NCI-H526 (cell line): ENCODE data around the gene HSPA1B.
"Not testable (repeated sequence)": the region's sequence is repeated elsewhere in the genome, so short reads cannot be mapped to it uniquely, and the experiment has no call there.

Source experiments
- DNase-seq, 2 experiments: peaks; one replicate each; lab custom pipeline; 2025; lab: John Stamatoyannopoulos, UW

Gene HSPA1B

GRCh38 chr6:31827286-31828079 lies at the start of gene HSPA1B:
Gene HSPA1B (plus strand): TSS chr6:31827738. CDS start chr6:31827951, 213 bp downstream.
- DNase-seq = peak; percentile 99

- no peak for DNase-seq
Observed at GRCh38 chr6:31778193-31778592, 49.3 kb upstream of the HSPA1B start.

DNA sequence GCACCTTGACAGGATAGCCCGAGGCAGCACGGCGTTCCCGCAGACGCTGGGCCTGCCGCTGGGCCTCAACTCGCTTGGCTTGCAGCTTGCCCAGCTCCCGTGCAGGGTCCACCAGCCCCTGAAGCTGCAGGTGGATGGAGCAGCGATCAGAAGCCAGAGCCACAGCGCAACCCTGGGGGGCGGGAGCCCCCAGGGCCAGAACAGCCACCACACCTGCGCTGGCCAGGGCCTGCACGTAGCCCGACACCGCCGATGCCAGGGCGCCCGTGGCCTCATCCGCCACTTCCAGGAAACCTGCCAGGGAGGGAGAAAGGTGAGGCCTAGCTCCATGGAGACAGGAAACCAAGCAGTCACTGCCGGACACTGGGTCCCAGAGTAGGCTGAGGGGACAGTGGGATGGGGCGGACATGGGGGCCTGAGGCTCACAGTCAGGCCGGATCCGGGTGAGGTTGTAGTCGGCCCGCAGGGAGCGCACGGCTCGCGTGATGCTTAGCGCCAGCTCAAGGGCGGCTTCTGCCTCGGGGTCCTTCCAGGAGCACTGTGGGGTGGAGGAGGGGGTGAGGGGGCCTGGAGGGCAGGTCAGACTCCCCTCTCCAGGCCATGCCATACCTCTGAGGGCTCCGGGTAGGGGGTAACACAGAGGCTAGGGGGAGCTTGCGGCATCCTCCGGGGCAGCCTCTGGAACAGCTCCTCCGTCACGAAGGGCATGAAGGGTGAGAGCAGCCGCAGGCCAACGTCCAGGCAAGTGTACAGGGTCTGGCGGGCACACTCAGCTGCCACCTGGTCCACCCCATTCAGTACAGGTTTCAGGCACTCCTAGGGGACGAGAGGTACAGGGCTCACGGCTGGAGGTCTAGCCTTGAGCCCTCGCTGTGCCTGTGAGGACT lies 48.3 kb upstream of the HSPA1B start:
- DNase-seq = no peak

DNA sequence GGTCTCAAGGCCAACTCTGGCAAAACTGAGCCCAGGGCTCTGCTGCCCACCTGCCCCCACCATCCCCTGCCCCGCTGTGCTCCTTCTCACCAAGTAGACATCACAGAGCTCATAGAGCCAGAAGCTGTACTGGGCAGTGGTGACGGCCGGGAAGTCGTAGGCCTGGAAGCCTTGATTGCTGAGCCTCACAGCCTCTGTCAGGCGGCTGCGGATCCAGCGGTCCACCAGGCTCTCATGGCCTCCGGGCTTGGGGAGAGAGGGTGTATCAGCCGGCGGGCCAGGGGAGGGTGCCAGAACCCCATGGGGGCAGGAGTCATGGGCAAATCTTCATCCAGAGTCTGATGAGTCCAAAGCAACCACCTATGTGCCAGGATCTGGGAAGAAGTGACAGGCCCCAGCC lies 47.6 kb upstream of the HSPA1B start:
- no peak for DNase-seq

- DNase-seq = no peak
Observed at GRCh38 chr6:31780507-31781243, 46.9 kb upstream of the HSPA1B start.

DNA sequence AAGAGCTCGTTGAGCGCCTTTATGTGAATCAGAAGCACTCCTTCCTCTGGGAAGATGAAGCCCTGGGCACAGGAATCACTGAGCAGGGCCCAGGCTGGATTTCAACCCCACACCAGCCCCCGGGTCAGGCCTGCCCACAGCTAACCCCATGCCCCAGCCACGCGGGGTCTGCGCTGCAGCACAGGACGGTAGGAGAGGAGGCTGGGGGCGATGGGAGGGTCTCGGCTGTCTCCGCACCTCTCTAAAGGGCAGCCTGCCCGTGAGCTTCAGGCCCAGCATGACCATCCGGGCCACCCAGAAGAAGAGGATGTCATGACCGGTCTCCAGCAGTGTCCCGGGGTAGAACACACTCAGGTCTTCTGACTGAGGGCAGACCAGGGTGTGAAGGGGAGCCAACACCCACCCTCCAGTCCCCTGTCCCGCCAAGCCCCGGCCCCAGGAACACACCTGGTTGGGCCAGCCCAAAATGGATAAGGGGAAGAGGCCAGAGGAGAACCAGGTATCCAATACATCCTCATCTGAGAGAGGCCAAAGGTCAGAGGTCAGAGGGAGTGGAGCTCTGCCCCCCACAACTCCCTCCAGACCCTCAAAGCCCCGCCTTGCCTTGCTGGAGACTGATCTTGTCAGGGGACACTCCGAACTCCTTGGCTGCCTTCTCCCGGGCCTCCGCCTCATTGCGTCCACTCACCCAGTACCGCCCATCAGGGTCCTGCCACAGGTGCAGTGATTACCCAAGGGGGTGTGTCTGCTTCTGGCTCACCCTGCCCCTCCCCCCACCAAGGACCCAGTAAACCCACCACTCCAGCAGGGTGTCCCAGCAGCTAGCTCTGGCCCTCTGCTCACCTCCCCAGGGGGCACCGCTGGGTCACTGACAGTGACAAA lies 46.1 kb upstream of the HSPA1B start:
- no peak for DNase-seq

DNA sequence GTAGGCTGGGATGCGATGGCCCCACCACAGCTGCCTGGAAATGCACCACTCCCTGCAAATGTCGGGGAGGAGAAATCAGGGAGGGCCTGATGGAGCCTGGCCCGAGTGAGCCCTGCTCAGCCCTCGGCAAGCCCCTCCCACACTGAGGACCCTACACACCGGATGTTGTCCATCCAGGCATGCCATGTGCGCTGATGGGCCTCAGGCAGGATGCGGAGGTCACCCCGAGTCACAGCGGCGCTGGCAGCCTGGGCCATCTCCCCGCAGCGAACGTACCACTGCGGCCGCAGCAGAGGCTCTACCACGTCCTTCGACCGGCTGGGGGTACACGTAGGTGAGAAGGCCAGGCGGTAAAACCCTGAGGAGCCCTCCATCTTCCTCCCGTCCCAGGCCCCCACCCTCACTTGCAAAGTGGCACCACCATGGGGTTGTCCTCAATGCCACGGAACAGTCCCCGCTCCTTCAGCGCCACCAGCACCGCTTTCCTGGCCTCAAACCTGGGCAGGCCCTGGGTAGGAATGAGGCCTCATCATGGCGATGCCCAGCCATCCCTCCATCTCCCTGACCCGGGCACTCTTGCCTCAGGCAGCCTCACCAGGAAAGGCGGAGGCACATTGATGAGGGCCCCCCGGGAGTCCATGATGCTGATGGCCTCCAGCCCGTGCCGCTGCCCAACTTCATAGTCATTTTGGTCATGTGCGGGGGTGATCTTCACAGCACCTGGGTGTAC lies 45.2 kb upstream of the HSPA1B start:
- no peak for DNase-seq

- no peak for DNase-seq
Observed at GRCh38 chr6:31784098-31784925, 43.2 kb upstream of the HSPA1B start.

DNA sequence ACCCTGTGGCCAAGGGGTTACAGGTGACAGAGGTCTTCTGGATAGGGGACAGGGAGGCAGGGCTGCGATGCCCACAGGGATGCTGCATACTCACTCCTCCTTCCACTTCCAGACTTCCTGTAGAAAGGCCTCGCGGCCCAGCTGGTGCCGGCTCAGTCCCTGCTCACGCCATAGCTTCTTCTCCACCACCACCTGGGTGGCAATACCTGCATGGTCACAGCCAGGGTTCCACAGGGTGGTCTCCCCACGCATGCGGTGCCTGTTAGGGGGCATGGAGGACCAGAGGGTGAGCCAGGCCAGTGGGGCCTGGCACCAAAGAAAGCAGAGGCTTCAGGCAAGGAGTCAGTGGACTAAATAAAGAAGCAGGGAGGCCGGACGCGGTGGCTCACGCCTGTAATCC lies 42.1 kb upstream of the HSPA1B start:
- no peak for DNase-seq

DNA sequence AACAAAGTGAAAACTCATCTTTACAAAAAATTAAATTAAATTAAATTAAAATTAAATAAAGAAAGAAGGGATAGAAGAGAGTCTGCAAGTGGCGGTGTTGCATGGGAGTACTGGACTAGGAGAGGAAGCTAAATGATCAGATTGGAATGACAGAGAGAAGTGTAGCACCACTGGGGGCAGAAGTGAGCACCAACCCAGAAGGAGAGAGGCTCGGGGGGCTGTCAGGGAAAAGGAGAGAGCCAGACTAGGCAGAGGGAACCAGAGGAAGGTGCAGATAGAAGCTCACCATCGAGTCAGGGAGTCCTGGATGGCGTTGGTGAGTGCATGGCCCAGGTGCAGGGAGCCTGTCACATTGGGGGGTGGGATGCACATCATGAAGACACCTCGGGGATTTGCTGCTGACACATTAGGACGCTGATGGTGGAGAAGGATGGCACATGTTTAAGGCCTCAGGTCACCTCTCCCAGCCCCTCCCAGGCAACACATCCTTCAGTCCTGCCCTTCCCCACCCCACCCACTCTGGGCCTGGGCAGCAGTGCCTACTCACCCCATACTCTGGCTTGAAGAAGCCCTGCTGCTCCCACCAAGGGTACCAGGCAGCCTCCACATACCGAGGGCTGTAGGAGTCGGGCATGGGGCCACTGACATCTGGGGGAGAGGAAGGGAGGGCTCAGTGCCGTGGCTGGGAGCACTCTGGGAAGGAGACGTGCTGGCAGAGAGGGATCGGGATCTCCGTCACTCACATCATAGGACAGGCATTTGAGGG lies 36.0 kb upstream of the HSPA1B start:
- peak; percentile 27 to 61 for DNase-seq

DNA sequence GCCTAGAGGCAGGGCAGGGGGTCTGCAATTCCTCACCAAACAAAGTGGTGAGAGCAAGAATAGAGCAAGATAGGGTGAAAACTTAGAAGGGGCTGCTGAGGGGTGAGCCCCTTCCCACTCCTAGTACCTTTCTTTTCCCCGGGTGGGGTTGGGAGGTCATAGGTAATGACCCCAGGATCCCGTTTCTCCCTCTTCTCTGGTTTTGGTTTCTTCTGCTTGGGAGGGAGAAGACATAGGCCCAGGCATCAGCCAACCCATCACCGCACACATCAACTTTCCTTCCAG lies 35.5 kb upstream of the HSPA1B start:
- no peak for DNase-seq

DNA sequence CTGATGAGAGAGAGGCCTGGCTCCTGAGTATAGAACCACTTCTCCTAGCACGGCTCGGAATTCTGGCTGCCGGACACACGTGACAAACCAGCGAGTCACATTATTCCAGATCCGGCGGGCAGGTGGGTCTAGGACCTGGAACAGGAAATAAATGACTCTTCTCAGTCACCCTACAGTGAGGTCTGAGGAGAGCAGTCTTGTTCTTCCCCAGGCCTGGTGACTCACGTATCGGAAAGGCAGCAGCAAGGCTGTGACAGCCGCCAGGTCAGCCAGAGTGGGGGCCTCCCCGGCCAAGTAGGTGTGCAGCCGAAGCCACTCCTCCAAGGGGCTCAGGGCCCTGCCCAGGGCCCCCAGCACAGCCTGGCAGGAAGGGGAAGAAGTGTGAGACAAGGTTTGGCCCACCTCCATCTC lies 34.8 kb upstream of the HSPA1B start:
- DNase-seq = no peak

DNA sequence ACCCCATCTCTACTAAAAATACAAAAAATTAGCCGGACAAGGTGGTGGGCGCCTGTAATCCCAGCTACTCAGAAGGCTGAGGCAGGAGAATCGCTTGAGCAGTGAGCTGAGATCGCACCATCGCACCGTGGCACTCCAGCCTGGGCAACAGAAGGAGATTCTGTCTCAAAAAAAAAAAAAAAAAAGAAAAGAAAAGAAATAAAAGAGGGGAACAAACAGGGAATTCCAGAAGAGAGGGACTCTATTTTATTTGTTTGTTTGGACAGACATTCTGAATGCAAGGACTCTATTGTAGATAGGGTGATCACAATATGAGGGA lies 33.7 kb upstream of the HSPA1B start:
- not testable (repeated sequence) for DNase-seq

GRCh38 chr6:31794294-31794865 lies 33.2 kb upstream of the HSPA1B start:
- DNase-seq = peak in 1 of 2 experiments; percentile 38

DNA sequence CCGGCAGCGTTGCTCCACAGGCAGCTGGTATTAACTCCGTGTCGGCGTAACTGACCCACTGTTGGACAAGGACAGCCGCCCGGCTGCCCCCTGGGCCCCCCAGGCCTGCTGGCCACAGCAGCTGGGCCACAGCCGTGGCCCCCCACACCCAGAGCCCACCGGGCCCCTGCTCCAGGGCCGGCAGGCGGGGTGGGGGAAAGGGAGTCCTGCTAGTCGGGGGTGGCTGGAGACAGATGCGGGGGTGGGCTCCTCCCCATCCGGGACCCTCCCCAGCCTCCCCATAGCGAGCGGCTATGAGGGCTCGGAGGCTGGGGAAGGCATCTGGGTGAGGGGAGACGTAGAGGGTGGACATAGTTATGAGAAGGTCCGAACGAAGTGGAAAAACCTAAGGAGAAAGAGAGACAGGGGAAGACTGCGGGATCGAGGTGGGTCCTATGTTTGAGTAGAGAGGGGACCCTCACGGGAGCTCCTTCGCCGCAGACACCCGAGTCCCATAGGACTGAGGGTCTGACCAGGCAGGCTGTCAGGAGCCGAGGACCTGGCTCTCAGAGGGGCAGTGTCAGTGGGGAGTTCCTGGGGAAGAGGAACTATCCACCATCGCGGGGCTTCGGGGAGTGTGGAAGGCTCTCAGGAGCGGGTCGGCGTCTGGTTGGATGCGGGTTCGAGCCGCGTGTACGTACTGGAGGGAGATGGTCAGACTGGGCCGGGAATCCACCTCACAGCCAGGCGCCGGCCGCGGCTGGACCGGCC lies 32.5 kb upstream of the HSPA1B start:
- DNase-seq = peak; percentile 37 to 77

GRCh38 chr6:31795616-31796298 lies 31.8 kb upstream of the HSPA1B start, which contains the start of gene VARS1:
Gene VARS1 (minus strand): TSS chr6:31795752. CDS start chr6:31795217, 535 bp downstream.
- peak; percentile 50 to 92 for DNase-seq

DNA sequence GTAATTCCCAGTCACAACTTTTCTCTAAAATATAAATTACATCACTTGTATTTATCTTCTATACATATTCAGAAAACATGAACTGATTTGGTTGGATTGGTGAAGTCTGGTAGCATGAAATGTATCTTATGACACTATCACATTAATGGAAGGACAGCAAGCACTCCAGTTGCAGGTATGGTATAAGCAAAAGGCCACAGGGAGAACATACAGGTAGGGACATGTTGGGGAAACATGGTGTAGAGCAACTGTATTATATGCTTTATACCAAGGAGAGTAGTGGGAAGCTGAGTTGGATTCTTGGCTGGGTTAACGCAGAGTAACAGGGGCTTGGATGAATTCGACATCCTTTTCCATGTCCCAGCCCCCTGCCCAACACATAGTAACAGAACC lies 30.5 kb upstream of the HSPA1B start:
- no peak for DNase-seq

GRCh38 chr6:31797588-31797987 lies 29.9 kb upstream of the HSPA1B start:
- DNase-seq = no peak
